ENCODE measurements around the gene TTLL8.

- TF ChIP-seq CTCF (IDR thresholded peaks at IDR 0.05) = no peak
- TF ChIP-seq POLR2AphosphoS5 (IDR thresholded peaks at IDR 0.05; ENCODE audit: low read depth, low read length) = no peak
Observed at GRCh38 chr22:49971232-49972162, 86.6 kb downstream of the TTLL8 start.

All from Panc1 (cell line).